ENCODE data around the gene THRSP.
"Not testable (repeated sequence)": the region's sequence is repeated elsewhere in the genome, so short reads cannot be mapped to it uniquely, and the experiment has no call there.

Gene THRSP

GRCh38 chr11:78063440-78064181 lies at the start of gene THRSP:
TSS of gene THRSP (plus strand) at chr11:78063861. CDS start at chr11:78063882, 21 bp downstream.
- DNase-seq: no peak

- DNase-seq: not testable (repeated sequence)
These were observed 48.6 kb upstream of the THRSP start for GRCh38 chr11:78014937-78015520.

- DNase-seq: no peak
These were observed 47.8 kb upstream of the THRSP start for GRCh38 chr11:78015878-78016277.

GRCh38 chr11:78019808-78020207 lies 43.9 kb upstream of the THRSP start:
- no peak for DNase-seq

- no peak for DNase-seq
These were observed 43.4 kb upstream of the THRSP start for GRCh38 chr11:78020246-78020645.

GRCh38 chr11:78021611-78022010 lies 42.0 kb upstream of the THRSP start:
- no peak for DNase-seq

- DNase-seq: no peak
These were observed 41.0 kb upstream of the THRSP start, which contains the start of gene KCTD14 for GRCh38 chr11:78022397-78023396. TSS of gene KCTD14 (minus strand) at chr11:78023276. CDS start at chr11:78023249, 27 bp downstream.

GRCh38 chr11:78023426-78023825 lies 40.2 kb upstream of the THRSP start:
- DNase-seq: no peak

GRCh38 chr11:78025378-78025777 lies 38.3 kb upstream of the THRSP start:
- no peak for DNase-seq

GRCh38 chr11:78027759-78028158 lies 35.9 kb upstream of the THRSP start:
- no peak for DNase-seq

GRCh38 chr11:78028423-78028822 lies 35.2 kb upstream of the THRSP start:
- DNase-seq: not testable (repeated sequence)

GRCh38 chr11:78030429-78031325 lies 33.0 kb upstream of the THRSP start:
- DNase-seq: no peak

GRCh38 chr11:78031629-78032028 lies 32.0 kb upstream of the THRSP start:
- DNase-seq: no peak

- DNase-seq: no peak
These were observed 31.6 kb upstream of the THRSP start for GRCh38 chr11:78032090-78032489.

GRCh38 chr11:78033040-78033439 lies 30.6 kb upstream of the THRSP start:
- DNase-seq: no peak

GRCh38 chr11:78034623-78035022 lies 29.0 kb upstream of the THRSP start:
- DNase-seq: no peak

GRCh38 chr11:78036313-78036712 lies 27.3 kb upstream of the THRSP start:
- no peak for DNase-seq

- DNase-seq: no peak
These were observed 26.6 kb upstream of the THRSP start for GRCh38 chr11:78037056-78037455.

- DNase-seq: no peak
These were observed 25.6 kb upstream of the THRSP start for GRCh38 chr11:78037825-78038620.

GRCh38 chr11:78038697-78039313 lies 24.9 kb upstream of the THRSP start:
- DNase-seq: no peak

- no peak for DNase-seq
These were observed 24.2 kb upstream of the THRSP start for GRCh38 chr11:78039391-78039918.

Measured in activated naive CD4-positive, alpha-beta T cell (primary cell).